Stimulated activated CD4-positive, alpha-beta T cell treated with anti-CD3 and anti-CD28 coated beads, Interleukin-2, amount 100 ng/mL, for 24 hours (primary cell): Measurements from ENCODE around the gene PAFAH1B1.
"Not testable (repeated sequence)": the region's sequence is repeated elsewhere in the genome, so short reads cannot be mapped to it uniquely, and the experiment has no call there.

Source experiments
- DNase-seq, 2 donors: peaks; one replicate each; pipeline ENCODE4 v3.0.0-alpha.2; 2020

PAFAH1B1 gene

GRCh38 chr17:2592971-2593820 lies at the start of gene PAFAH1B1:
TSS of gene PAFAH1B1 (plus strand) at chr17:2593654. CDS start at chr17:2638289, 44,635 bp downstream.
- DNase-seq: peak; percentile 94 to 96

GRCh38 chr17:2545393-2545792 lies 48.1 kb upstream of the PAFAH1B1 start:
- DNase-seq: no peak

- no peak for DNase-seq
Measured at GRCh38 chr17:2547176-2547575, 46.3 kb upstream of the PAFAH1B1 start.

- DNase-seq: not testable (repeated sequence)
Measured at GRCh38 chr17:2548026-2548425, 45.4 kb upstream of the PAFAH1B1 start.

DNA sequence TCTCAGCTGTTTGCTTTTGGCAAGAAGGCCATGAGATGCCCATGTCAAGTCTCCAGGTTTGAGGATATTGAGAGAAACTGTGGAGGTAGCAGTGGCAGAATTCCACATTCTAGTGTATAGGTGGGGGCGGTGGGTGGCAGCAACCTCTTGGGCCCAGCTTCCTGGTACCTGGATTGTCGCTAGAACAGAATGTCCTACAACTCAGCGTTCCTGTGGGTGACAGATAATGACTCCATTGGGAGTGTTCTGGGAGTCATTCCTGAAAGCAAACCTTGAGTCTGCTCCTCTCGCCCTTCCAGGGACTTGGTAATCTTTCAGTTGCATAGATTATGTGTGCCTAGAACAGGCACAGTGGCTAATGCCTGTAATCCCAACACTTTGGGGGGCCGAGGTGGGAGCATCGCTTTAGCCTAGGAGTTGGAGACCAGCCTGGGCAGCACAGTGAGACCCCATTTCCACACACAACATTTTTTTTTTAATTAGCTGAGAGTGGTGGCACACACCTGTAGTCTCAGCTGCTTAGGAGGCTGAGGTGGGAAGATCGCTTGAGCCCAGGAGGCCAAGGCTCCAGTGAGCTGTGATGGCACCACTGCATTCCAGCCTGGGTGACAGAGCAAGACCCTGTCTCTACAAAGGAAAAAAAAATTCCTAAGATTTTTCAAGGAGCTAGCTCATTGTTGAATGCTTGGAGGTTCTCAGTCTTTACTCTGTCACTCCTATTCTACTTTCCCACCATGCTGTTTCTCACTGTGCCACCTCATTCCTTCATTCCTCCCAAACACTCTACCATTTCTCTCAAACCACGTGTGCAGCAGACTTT lies 43.9 kb upstream of the PAFAH1B1 start:
- DNase-seq: no peak

GRCh38 chr17:2551493-2551892 lies 42.0 kb upstream of the PAFAH1B1 start:
- no peak for DNase-seq

GRCh38 chr17:2551928-2552327 lies 41.5 kb upstream of the PAFAH1B1 start:
- no peak for DNase-seq

GRCh38 chr17:2560658-2561057 lies 32.8 kb upstream of the PAFAH1B1 start:
- no peak for DNase-seq

GRCh38 chr17:2562162-2562858 lies 31.1 kb upstream of the PAFAH1B1 start:
- DNase-seq: no peak

DNA sequence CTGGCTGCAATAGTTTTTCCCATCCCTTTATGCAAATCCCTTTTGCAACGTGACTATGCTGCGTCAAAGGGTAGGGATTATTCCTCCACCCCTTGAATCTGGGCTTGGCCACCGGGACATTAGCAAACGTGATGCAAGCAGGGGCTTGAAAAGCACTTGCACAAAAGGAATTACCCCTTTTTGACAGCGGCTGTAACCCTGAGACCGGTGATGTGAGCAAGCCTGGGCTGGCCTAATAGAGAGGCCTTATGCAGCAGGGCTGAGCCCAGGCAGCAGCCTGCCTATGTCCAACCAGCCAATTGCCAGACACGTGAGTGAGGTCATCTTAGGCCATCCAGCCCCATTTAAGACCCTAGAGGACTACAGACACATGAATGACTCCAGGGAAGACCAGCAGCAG lies 30.4 kb upstream of the PAFAH1B1 start:
- no peak for DNase-seq

GRCh38 chr17:2563543-2563942 lies 29.9 kb upstream of the PAFAH1B1 start:
- DNase-seq: no peak

GRCh38 chr17:2564877-2565276 lies 28.6 kb upstream of the PAFAH1B1 start:
- DNase-seq: no peak

GRCh38 chr17:2566056-2566455 lies 27.4 kb upstream of the PAFAH1B1 start:
- DNase-seq: no peak

- no peak for DNase-seq
Measured at GRCh38 chr17:2571523-2572303, 21.7 kb upstream of the PAFAH1B1 start.

- not testable (repeated sequence) for DNase-seq
Measured at GRCh38 chr17:2572304-2572609, 21.2 kb upstream of the PAFAH1B1 start.

GRCh38 chr17:2580151-2580550 lies 13.3 kb upstream of the PAFAH1B1 start:
- DNase-seq: no peak

- DNase-seq: no peak
Measured at GRCh38 chr17:2580661-2581060, 12.8 kb upstream of the PAFAH1B1 start.

- DNase-seq: no peak
Measured at GRCh38 chr17:2582493-2582892, 11.0 kb upstream of the PAFAH1B1 start.

GRCh38 chr17:2591040-2591640 lies 2.3 kb upstream of the PAFAH1B1 start:
- no peak for DNase-seq

- DNase-seq: peak; percentile 81 to 84
Measured at GRCh38 chr17:2593821-2594721, 617 bp downstream of the PAFAH1B1 start.
